AG04450 (cell line): ENCODE measurements around the gene CORIN. TPM values are rescaled to one million over a fixed set of nuclear protein-coding genes. Genes with fewer than 3 reads are reported as not detected.

Experiments
- CTCF ChIA-PET: fragments of 300-600, 350-600 bp; formaldehyde crosslinking; extraction: SDS; loops from one replicate; lab custom pipeline; 2022; ENCODE audit warnings: antibody characterized with exemption, inconsistent platforms; lab: Charles Lee
- POLR2A ChIA-PET: fragments of 350-600 bp; formaldehyde crosslinking; extraction: SDS; loops from one replicate; lab custom pipeline; 2021; ENCODE audit warnings: antibody characterized with exemption, inconsistent platforms; lab: Yijun Ruan, JAX
- DNase-seq: peaks from one replicate; pipeline ENCODE4 v3.0.0-alpha.2; 2011; ENCODE audit warnings: low read depth, low spot score
- H3K27ac ChIP-seq: one replicate; pipeline ENCODE4 v1.5.1; 2012; ENCODE audit warnings: low read depth, low read length, control low read depth
- H3K27me3 ChIP-seq: one replicate; pipeline ENCODE4 v1.6.0; 2012; ENCODE audit warnings: low read length; ENCODE audit not compliant: control insufficient read depth, insufficient read depth
- H3K4me3 ChIP-seq: 2 replicates; pipeline ENCODE4 v1.5.1; 2011; ENCODE audit warnings: mild to moderate bottlenecking, low read depth, low read length, control low read depth
- H3K9me3 ChIP-seq: 2 replicates; pipeline ENCODE4 v1.5.1; 2012; ENCODE audit warnings: low read length; ENCODE audit not compliant: control insufficient read depth, insufficient read depth
- polyA plus RNA-seq: library from polyadenylated mRNA; depleted of rRNA; stranded (reverse); fragments of >200 nt; gene quantifications from 2 replicates; pipeline ENCODE4 v1.2.3, GENCODE V29; 2011
- TF ChIP-seq, protein P1 (sequence below): IDR thresholded peaks from 2 replicates; pipeline ENCODE4 v1.5.1; 2011; ENCODE audit warnings: low read depth, low read length, control low read depth, inconsistent platforms

Gene CORIN
- polyA plus RNA-seq, 1 experiment = 29.6 TPM

DNA sequence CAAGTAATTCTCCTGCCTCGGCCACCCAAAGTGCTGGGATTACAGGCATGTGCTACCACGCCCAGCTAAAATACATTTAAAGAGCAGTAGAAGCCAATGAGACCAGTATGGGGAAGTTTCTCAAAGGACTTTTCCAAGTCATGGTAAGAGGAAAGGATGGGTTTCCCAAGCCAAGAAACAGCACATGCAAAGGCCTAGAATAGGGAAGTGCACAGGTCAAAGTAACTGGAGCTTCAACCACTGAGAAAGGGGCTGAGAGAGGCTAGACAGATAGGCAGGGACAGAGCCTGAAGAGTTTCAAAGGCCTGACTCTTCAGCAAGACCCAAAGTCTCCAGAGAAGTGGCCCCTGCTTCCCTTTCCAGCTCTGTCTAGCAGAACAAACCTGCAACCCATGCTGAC is 162.1 kb downstream of the CORIN start:
- CTCF ChIA-PET = interaction anchor here (1.0 to 1.4 kb wide), 2 partner anchors 10 to 258 kb away, joined by 3 to 4 read pairs; no protein-coding TSS in a partner anchor
- no peak for DNase-seq
- POLR2A ChIA-PET = no interaction called here
- H3K9me3 ChIP-seq = no peaks in the 10 kb centered on the region
- H3K27ac ChIP-seq = no peak overlapping the region
- H3K27me3 ChIP-seq = no peaks in the 10 kb centered on the region
- H3K4me3 ChIP-seq = no peak overlapping the region
- TF ChIP-seq, protein P1, sequence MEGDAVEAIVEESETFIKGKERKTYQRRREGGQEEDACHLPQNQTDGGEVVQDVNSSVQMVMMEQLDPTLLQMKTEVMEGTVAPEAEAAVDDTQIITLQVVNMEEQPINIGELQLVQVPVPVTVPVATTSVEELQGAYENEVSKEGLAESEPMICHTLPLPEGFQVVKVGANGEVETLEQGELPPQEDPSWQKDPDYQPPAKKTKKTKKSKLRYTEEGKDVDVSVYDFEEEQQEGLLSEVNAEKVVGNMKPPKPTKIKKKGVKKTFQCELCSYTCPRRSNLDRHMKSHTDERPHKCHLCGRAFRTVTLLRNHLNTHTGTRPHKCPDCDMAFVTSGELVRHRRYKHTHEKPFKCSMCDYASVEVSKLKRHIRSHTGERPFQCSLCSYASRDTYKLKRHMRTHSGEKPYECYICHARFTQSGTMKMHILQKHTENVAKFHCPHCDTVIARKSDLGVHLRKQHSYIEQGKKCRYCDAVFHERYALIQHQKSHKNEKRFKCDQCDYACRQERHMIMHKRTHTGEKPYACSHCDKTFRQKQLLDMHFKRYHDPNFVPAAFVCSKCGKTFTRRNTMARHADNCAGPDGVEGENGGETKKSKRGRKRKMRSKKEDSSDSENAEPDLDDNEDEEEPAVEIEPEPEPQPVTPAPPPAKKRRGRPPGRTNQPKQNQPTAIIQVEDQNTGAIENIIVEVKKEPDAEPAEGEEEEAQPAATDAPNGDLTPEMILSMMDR = no peak

DNA sequence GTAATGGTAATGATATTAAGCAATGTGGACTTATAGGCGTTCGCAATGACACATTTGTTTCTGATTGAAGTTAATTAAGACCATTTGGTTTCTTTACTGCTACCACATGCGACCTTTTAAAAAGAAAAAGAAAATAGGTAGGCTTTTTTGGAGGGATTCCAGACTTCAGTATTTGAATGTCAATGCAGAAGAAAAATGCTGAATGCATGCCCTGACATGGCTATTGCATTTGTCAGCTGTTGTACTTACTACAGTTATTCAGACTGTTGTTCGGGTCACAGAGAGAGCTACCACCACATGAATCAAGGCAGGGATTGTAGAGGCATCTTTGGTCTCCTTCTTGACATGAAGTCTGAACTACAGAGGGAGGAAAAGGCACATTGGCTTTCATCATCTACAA is 163.7 kb downstream of the CORIN start:
- H3K9me3 ChIP-seq = no peaks in the 10 kb centered on the region
- no peak overlapping the region for H3K4me3 ChIP-seq
- TF ChIP-seq, protein P1 = no peak
- ChIA-PET CTCF (interaction anchor here (0.9 to 1.5 kb wide), 2 partner anchors 11 to 163 kb away, joined by 3 to 6 read pairs; no protein-coding TSS in a partner anchor), POLR2A (no interaction called here)
- H3K27ac ChIP-seq = no peak overlapping the region
- no peaks in the 10 kb centered on the region for H3K27me3 ChIP-seq
- DNase-seq = no peak

DNA sequence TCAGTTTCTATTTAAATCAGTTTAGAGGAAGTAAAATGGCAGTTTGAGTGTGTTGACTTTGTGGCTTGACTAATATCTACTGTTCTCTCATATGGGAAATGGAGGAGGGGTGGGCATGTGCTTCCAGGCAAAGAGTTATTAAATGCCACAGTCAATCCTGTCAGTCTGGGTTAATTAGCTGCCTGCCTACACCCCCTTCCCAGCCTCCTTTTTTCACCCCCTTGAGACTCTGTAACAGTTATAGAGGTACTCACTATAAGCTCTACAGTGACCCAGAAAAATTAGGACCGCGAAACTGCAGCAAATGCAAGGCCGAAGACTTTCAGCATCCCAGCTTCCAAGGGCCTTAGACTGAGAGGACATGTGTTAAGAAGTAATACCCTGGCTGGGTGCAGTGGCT is 165.2 kb downstream of the CORIN start:
- no peaks in the 10 kb centered on the region for H3K9me3 ChIP-seq
- CTCF ChIA-PET = interaction anchor here (0.6 to 1.7 kb wide), 2 partner anchors 15 to 261 kb away, joined by 3 to 11 read pairs; no protein-coding TSS in a partner anchor
- no peak overlapping the region for H3K27ac ChIP-seq
- no peaks in the 10 kb centered on the region for H3K27me3 ChIP-seq
- DNase-seq = no peak
- H3K4me3 ChIP-seq = no peak overlapping the region
- TF ChIP-seq, protein P1 = no peak
- POLR2A ChIA-PET = no interaction called here

DNA sequence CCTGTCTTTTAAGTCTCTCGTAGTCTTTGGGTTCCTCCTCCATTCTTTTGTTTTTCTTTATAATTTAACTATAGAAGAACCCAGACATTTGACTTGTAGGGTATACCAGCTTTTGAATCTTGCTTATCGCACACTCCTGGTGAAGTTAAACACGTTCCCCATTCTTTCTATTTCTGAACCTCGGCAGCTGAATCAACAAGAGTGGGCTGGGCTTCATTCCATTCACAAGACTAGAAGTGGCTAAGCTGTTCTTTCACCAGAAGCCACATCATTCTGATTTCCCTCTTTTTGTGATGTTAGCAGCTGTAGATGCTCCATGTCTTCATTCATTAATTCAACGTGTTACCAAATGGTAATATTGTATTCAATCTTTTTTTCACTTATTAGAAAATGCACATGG is 167.9 kb downstream of the CORIN start:
- Histone ChIP-seq H3K27me3 (no peaks in the 10 kb centered on the region), H3K9me3 (no peaks in the 10 kb centered on the region), H3K4me3 (no peak overlapping the region), H3K27ac (no peak overlapping the region)
- TF ChIP-seq, protein P1 = no peak
- no peak for DNase-seq
- ChIA-PET POLR2A (no interaction called here), CTCF (interaction anchor here (0.6 to 4.6 kb wide), 11 partner anchors 11 to 603 kb away, joined by 3 to 66 read pairs (median 10); partner anchors contain the start of gene CORIN)

DNA sequence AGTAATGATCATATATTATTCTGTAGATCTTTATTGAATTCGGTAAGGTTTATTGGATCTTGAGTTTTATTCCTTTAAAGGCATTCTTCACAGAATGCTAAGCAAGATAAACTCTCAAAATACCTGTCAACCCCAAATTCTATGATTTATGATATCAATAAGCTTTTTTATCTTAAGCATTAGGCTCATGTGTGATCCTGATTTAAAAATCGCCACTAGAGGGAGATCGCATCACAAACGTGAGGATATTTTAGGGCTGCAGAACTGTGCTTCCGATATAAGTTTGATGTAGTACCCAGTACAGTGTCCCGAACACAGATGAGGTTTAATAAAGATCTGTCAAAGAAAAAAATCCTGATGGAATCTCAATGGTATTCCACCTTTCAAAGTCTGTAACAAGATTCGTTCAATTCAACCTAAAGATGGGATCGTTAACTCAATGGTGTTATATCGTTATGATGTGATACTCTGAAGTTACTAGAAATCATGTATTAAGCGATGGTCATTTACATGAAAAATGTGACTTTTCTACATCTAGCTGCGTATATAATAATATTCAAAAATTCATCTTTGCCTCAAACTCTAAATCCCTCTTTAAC is 169.0 kb downstream of the CORIN start:
- TF ChIP-seq, protein P1 = peak; percentile 79
- no peak overlapping the region for H3K4me3 ChIP-seq
- no peaks in the 10 kb centered on the region for H3K27me3 ChIP-seq
- H3K27ac ChIP-seq = no peak overlapping the region
- H3K9me3 ChIP-seq = no peaks in the 10 kb centered on the region
- POLR2A ChIA-PET = interaction anchor here (1.0 kb wide), 1 partner anchor 168 kb away, joined by 4 read pairs; no protein-coding TSS in a partner anchor
- DNase-seq = peak; percentile 16
- CTCF ChIA-PET = interaction anchor here (0.6 to 4.6 kb wide), 42 partner anchors 8 to 1172 kb away, joined by 3 to 66 read pairs (median 4); partner anchors contain the start of gene CORIN
